Left ventricle myocardium inferior (tissue), 1 donor: ENCODE measurements around the gene AGR3. TPM values are rescaled to one million over a fixed set of nuclear protein-coding genes. Genes with fewer than 3 reads are reported as not detected.

ENCODE experiments used
- DNase-seq: peaks from one replicate; pipeline ENCODE4 v3.0.0-alpha.2; 2020
- H3K27ac ChIP-seq: fragments of 200-600 bp; replicated peaks from 2 replicates; pipeline ENCODE4 v1.8.0; 2021
- H3K27me3 ChIP-seq: fragments of 200-600 bp; 2 replicates; pipeline ENCODE4 v1.8.0; 2021; ENCODE audit warnings: low read depth
- H3K36me3 ChIP-seq: fragments of 200-600 bp; 2 replicates; pipeline ENCODE4 v1.8.0; 2021
- H3K4me1 ChIP-seq: fragments of 200-600 bp; 2 replicates; pipeline ENCODE4 v1.8.0; 2021
- H3K4me3 ChIP-seq: fragments of 200-600 bp; 2 replicates; pipeline ENCODE4 v1.8.0; 2021; ENCODE audit warnings: mild to moderate bottlenecking, moderate library complexity
- H3K9me3 ChIP-seq: fragments of 200-600 bp; replicated peaks from 2 replicates; pipeline ENCODE4 v1.8.0; 2021
- CTCF ChIP-seq: fragments of 200-600 bp; IDR thresholded peaks from 2 replicates; pipeline ENCODE4 v1.8.0; 2021; ENCODE audit warnings: antibody characterized with exemption, mild to moderate bottlenecking, borderline replicate concordance
- intact Hi-C: fragments of 100-400 bp; cut with micrococcal nuclease; formaldehyde crosslinking; loops from one replicate; pipeline ENCODE4 v1.11.0; 2022
- long read RNA-seq: library from polyadenylated mRNA; unstranded; transcript quantifications from one replicate; pipeline ENCODE4 v2.0.0, GENCODE V29; 2021
- total RNA-seq: library from RNA; stranded (reverse); fragmentation: NEBNext Ultra II Directional; extraction: Animal tissue kit (Norgen Biotek cat#: 25700); gene quantifications from one replicate; pipeline ENCODE4 v1.2.1, GENCODE V29; 2021
- donor health status: DM: no; HTN: yes; CAD: no; lungs with severe emphysema.

Gene AGR3
- total RNA-seq, result not detected
- long read RNA-seq, result 0 reads

DNA sequence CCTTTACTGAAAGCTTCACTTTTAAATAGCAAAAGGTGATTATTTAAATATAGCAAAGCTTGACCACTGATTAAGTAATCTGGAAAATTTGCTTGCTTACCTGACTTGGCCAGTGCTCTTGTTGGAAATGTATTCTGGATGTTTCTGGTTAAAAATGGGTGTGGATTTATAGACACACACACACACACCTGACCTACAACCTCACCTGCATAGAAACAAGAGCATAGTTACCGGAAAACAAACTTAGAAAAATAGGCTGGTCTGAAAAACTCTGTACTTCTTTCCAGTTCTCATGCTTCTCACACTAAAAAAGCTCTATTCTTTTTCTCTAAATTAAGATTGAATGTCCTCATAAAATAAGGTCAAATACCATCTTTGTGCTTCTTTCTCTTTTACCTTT is at the start of gene AGR3:
Gene AGR3, minus strand, starts transcription at position 140 of the 400 bp plus-strand sequence. CDS start 3,365 bp downstream, outside the sequence.
- Histone ChIP-seq H3K27ac (no peak within 1 kb of the TSS), H3K36me3 (no peaks in the 10 kb centered on the region), H3K4me1 (no peaks in the 10 kb centered on the region), H3K27me3 (no peaks in the 10 kb centered on the region), H3K4me3 (no peak within 1 kb of the TSS), H3K9me3 (no peaks in the 10 kb centered on the region)
- TF ChIP-seq CTCF, result no peak
- intact Hi-C loops, result no loop called here
- no peak for DNase-seq

DNA sequence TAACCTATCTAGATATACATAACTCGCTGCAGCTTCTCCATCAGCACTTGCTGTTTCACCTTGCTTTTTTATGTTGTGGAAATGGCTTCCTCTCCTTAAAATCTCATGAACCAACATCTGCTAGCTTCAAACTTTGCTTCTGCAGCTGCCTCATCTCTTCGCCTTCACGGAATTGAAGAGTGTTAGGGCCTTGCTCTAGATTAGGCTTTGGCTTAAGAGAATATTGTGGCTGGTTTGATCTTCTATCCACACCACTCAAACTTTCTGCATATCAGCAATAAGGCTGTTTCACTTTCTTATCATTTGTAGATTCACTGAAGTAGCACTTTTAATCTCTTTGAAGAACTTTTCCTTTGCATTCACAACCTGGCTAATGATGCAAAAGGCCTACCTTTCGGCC is 49.2 kb upstream of the AGR3 start:
- H3K27me3 ChIP-seq, result no peaks in the 10 kb centered on the region
- no peak for TF ChIP-seq CTCF
- no peaks in the 10 kb centered on the region for H3K36me3 ChIP-seq
- H3K4me3 ChIP-seq, result no peak overlapping the region
- no peak overlapping the region for H3K27ac ChIP-seq
- H3K9me3 ChIP-seq, result no peaks in the 10 kb centered on the region
- no peaks in the 10 kb centered on the region for H3K4me1 ChIP-seq
- intact Hi-C loops, result no loop called here
- no peak for DNase-seq

- Histone ChIP-seq H3K27ac (no peak overlapping the region), H3K4me3 (no peak overlapping the region), H3K27me3 (no peaks in the 10 kb centered on the region), H3K9me3 (no peaks in the 10 kb centered on the region), H3K36me3 (no peaks in the 10 kb centered on the region), H3K4me1 (no peaks in the 10 kb centered on the region)
- intact Hi-C loops, result no loop called here
- TF ChIP-seq CTCF, result no peak
- no peak for DNase-seq
Measured at GRCh38 chr7:16929146-16929762, 47.5 kb upstream of the AGR3 start.

DNA sequence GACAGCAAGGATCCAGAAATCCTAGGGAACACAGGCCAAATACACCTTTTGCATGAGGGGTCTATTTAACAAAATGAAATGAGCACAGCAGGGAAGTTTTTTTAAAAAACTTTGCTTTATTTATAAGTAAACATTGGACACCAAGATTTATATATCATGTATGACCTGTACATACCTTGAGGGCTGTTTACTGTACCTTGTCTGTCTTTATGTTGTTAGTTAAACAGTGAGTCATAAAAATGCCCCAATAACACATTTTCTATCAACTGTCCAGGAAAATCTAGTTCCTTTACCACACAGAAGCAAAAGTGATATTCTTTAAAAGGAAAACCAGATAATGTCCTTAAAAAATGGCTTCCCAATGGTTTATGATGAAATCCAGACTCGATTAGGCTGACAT is 45.1 kb upstream of the AGR3 start:
- Histone ChIP-seq H3K9me3 (no peaks in the 10 kb centered on the region), H3K27me3 (no peaks in the 10 kb centered on the region)
- intact Hi-C loops, result no loop called here

DNA sequence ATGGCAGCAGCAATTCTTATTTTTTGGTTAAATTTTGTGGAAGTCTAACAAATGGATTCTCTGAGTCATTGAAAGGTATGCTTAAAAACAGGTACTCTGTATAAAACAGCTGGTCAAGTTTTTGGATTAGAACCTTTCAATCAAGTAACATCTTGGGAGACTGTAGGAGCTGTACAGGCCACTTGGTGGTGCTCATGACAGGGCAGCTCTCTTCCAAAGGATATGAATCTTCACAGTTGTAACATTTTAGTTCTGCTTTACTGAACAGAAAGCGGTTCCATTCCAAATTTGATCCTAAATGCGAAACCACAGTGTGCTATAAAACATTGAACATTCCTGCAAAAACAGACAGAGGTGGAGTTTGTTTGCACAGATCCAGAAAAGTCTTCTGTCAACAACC is 44.5 kb upstream of the AGR3 start:
- Histone ChIP-seq H3K27ac (no peak overlapping the region), H3K4me1 (no peaks in the 10 kb centered on the region), H3K9me3 (no peaks in the 10 kb centered on the region), H3K27me3 (no peaks in the 10 kb centered on the region), H3K4me3 (no peak overlapping the region), H3K36me3 (no peaks in the 10 kb centered on the region)
- peak; percentile 25 for DNase-seq
- intact Hi-C loops, result no loop called here
- peak; percentile 76 for TF ChIP-seq CTCF

More for the DNA sequence above, 45.1 kb upstream of the AGR3 start:
- no peak overlapping the region for H3K4me3 ChIP-seq
- no peak for DNase-seq
- H3K4me1 ChIP-seq, result no peaks in the 10 kb centered on the region
- no peaks in the 10 kb centered on the region for H3K36me3 ChIP-seq
- TF ChIP-seq CTCF, result no peak
- H3K27ac ChIP-seq, result no peak overlapping the region
